ENCODE measurements around the gene SGF29.

- TF ChIP-seq CTCF (IDR thresholded peaks at IDR 0.05 in 8 of 11, conservative IDR thresholded peaks at IDR 0.05 in 3 of 11): no peak
- TF ChIP-seq POLR2A (IDR thresholded peaks at IDR 0.05): no peak
- TF ChIP-seq POLR2AphosphoS5 (IDR thresholded peaks at IDR 0.05): no peak
Observed at GRCh38 chr16:28604186-28604565, 50.5 kb downstream of the SGF29 start.

Data from spleen (tissue), 7 donors.